ENCODE data around the gene CALHM2.

CALHM2 gene

GRCh38 chr10:103428989-103429643 is 23.1 kb downstream of the CALHM2 start:
- TF ChIP-seq CTCF (IDR thresholded peaks at IDR 0.05; ENCODE audit: borderline replicate concordance, extremely low read depth, low read length, poor library complexity, severe bottlenecking) (no peak), EZH2 (IDR thresholded peaks at IDR 0.05; ENCODE audit: borderline replicate concordance, low read depth, low read length, severe bottlenecking) (no peak)
- peaks cover 87% of the 10 kb centered on the region for H3K36me3 ChIP-seq (ENCODE audit: insufficient read depth, low read length)
- H4K20me1 ChIP-seq (ENCODE audit: insufficient read depth, low read length) = peaks cover 3% of the 10 kb centered on the region; the same call in 1 of the 2 replicates
- H3K4me3 ChIP-seq (ENCODE audit: low read depth in 1 of 2, low read length in 2 of 2) = no peak overlapping the region
- no peaks in the 10 kb centered on the region for H3K9me3 ChIP-seq (ENCODE audit: insufficient read depth, low read length, severe bottlenecking)
- H3K79me2 ChIP-seq (ENCODE audit: insufficient read depth, low read length) = no peaks in the 10 kb centered on the region
- no peak overlapping the region for H2AFZ ChIP-seq (ENCODE audit: low read depth, low read length)
- H3K27ac ChIP-seq (ENCODE audit: low read length) = peak overlapping the region; percentile 42; the same call in 1 of the 2 replicates
- H3K4me1 ChIP-seq (ENCODE audit: insufficient read depth, low read length) = peaks cover 21% of the 10 kb centered on the region
- no peak overlapping the region for H3K4me2 ChIP-seq (ENCODE audit: insufficient read depth, low read length)
- H3K27me3 ChIP-seq (ENCODE audit: insufficient read depth, low read length, poor library complexity) = no peaks in the 10 kb centered on the region
- DNase-seq (no peak), ATAC-seq (ENCODE audit: insufficient read depth, low read depth) (peak; percentile 68)
- no peak overlapping the region for H3K9ac ChIP-seq (ENCODE audit: low read depth, low read length)

GRCh38 chr10:103427866-103428265 is 24.3 kb downstream of the CALHM2 start:
- ATAC-seq (ENCODE audit: insufficient read depth, low read depth) = no peak
- peaks cover 88% of the 10 kb centered on the region for H3K36me3 ChIP-seq (ENCODE audit: insufficient read depth, low read length)

GRCh38 chr10:103423748-103424147 is 28.4 kb downstream of the CALHM2 start:
- H3K4me2 ChIP-seq (ENCODE audit: insufficient read depth, low read length) = no peak overlapping the region
- DNase-seq = no peak
- no peak overlapping the region for H3K27ac ChIP-seq (ENCODE audit: low read length)
- peaks cover 4% of the 10 kb centered on the region; the same call in 1 of the 2 replicates for H3K4me1 ChIP-seq (ENCODE audit: insufficient read depth, low read length)
- no peak overlapping the region for H3K9ac ChIP-seq (ENCODE audit: low read depth, low read length)
- H3K4me3 ChIP-seq (ENCODE audit: low read depth in 1 of 2, low read length in 2 of 2) = no peak overlapping the region
- H2AFZ ChIP-seq (ENCODE audit: low read depth, low read length) = no peak overlapping the region
- no peaks in the 10 kb centered on the region; the same call in 1 of the 2 replicates for H4K20me1 ChIP-seq (ENCODE audit: insufficient read depth, low read length)
- no peaks in the 10 kb centered on the region for H3K9me3 ChIP-seq (ENCODE audit: insufficient read depth, low read length, severe bottlenecking)
- peaks cover 86% of the 10 kb centered on the region for H3K36me3 ChIP-seq (ENCODE audit: insufficient read depth, low read length)
- no peaks in the 10 kb centered on the region for H3K27me3 ChIP-seq (ENCODE audit: insufficient read depth, low read length, poor library complexity)
- no peaks in the 10 kb centered on the region for H3K79me2 ChIP-seq (ENCODE audit: insufficient read depth, low read length)
- TF ChIP-seq EZH2 (IDR thresholded peaks at IDR 0.05; ENCODE audit: borderline replicate concordance, low read depth, low read length, severe bottlenecking) (no peak), CTCF (IDR thresholded peaks at IDR 0.05; ENCODE audit: borderline replicate concordance, extremely low read depth, low read length, poor library complexity, severe bottlenecking) (no peak)
- ATAC-seq (ENCODE audit: insufficient read depth, low read depth) = no peak

More at GRCh38 chr10:103427866-103428265, 24.3 kb downstream of the CALHM2 start:
- TF ChIP-seq EZH2 (IDR thresholded peaks at IDR 0.05; ENCODE audit: borderline replicate concordance, low read depth, low read length, severe bottlenecking) = no peak
- H3K9ac ChIP-seq (ENCODE audit: low read depth, low read length) = no peak overlapping the region
- no peaks in the 10 kb centered on the region for H4K20me1 ChIP-seq (ENCODE audit: insufficient read depth, low read length)
- H3K4me2 ChIP-seq (ENCODE audit: insufficient read depth, low read length) = no peak overlapping the region
- H3K9me3 ChIP-seq (ENCODE audit: insufficient read depth, low read length, severe bottlenecking) = no peaks in the 10 kb centered on the region
- no peak overlapping the region for H3K4me3 ChIP-seq (ENCODE audit: low read depth in 1 of 2, low read length in 2 of 2)
- H2AFZ ChIP-seq (ENCODE audit: low read depth, low read length) = no peak overlapping the region
- no peak for DNase-seq
- peaks cover 21% of the 10 kb centered on the region for H3K4me1 ChIP-seq (ENCODE audit: insufficient read depth, low read length)
- H3K27ac ChIP-seq (ENCODE audit: low read length) = no peak overlapping the region
- no peaks in the 10 kb centered on the region for H3K79me2 ChIP-seq (ENCODE audit: insufficient read depth, low read length)
- no peaks in the 10 kb centered on the region for H3K27me3 ChIP-seq (ENCODE audit: insufficient read depth, low read length, poor library complexity)

- TF ChIP-seq CTCF (IDR thresholded peaks at IDR 0.05; ENCODE audit: borderline replicate concordance, extremely low read depth, low read length, poor library complexity, severe bottlenecking) = no peak
- TF ChIP-seq EZH2 (IDR thresholded peaks at IDR 0.05; ENCODE audit: borderline replicate concordance, low read depth, low read length, severe bottlenecking) = no peak
- Histone ChIP-seq H3K4me2 (ENCODE audit: insufficient read depth, low read length) (no peak overlapping the region), H2AFZ (ENCODE audit: low read depth, low read length) (no peak overlapping the region), H3K4me3 (ENCODE audit: low read depth in 1 of 2, low read length in 2 of 2) (no peak overlapping the region), H3K27ac (ENCODE audit: low read length) (no peak overlapping the region), H3K27me3 (ENCODE audit: insufficient read depth, low read length, poor library complexity) (no peaks in the 10 kb centered on the region), H4K20me1 (ENCODE audit: insufficient read depth, low read length) (peaks cover 9% of the 10 kb centered on the region), H3K4me1 (ENCODE audit: insufficient read depth, low read length) (no peaks in the 10 kb centered on the region), H3K36me3 (ENCODE audit: insufficient read depth, low read length) (peaks cover 94% of the 10 kb centered on the region), H3K9ac (ENCODE audit: low read depth, low read length) (no peak overlapping the region), H3K9me3 (ENCODE audit: insufficient read depth, low read length, severe bottlenecking) (no peaks in the 10 kb centered on the region), H3K79me2 (ENCODE audit: insufficient read depth, low read length) (no peaks in the 10 kb centered on the region)
- no peak for ATAC-seq (ENCODE audit: insufficient read depth, low read depth)
- DNase-seq = no peak
Observed at GRCh38 chr10:103419101-103419500, 33.1 kb downstream of the CALHM2 start.
